ENCODE data around the gene RPS2.
"Not testable (repeated sequence)": the region's sequence is repeated elsewhere in the genome, so short reads cannot be mapped to it uniquely, and the experiment has no call there.

The RPS2 gene

GRCh38 chr16:1920727-1921171, 43.9 kb downstream of the RPS2 start:
- DNase-seq (ENCODE audit: low spot score), result peak; percentile 75

- DNase-seq (ENCODE audit: low spot score), result not testable (repeated sequence)
These were observed 44.5 kb downstream of the RPS2 start for GRCh38 chr16:1920122-1920521.

GRCh38 chr16:1919327-1919998, 45.2 kb downstream of the RPS2 start:
- no peak for DNase-seq (ENCODE audit: low spot score)

- DNase-seq (ENCODE audit: low spot score), result no peak
These were observed 46.0 kb downstream of the RPS2 start, which contains the start of gene HS3ST6 for GRCh38 chr16:1918351-1919326. TSS of gene HS3ST6 (minus strand) at chr16:1918415. CDS start at chr16:1918323, 92 bp downstream.

GRCh38 chr16:1917665-1918350, 46.8 kb downstream of the RPS2 start:
- DNase-seq (ENCODE audit: low spot score), result no peak

GRCh38 chr16:1917056-1917664, 47.5 kb downstream of the RPS2 start:
- DNase-seq (ENCODE audit: low spot score), result no peak

- DNase-seq (ENCODE audit: low spot score), result no peak
These were observed 48.0 kb downstream of the RPS2 start for GRCh38 chr16:1916640-1916990.

GRCh38 chr16:1915732-1916639, 48.6 kb downstream of the RPS2 start:
- no peak for DNase-seq (ENCODE audit: low spot score)

- DNase-seq (ENCODE audit: low spot score), result no peak
These were observed 49.6 kb downstream of the RPS2 start for GRCh38 chr16:1914988-1915387.

- no peak for DNase-seq (ENCODE audit: low spot score)
These were observed 50.5 kb downstream of the RPS2 start for GRCh38 chr16:1914084-1914608.

- DNase-seq (ENCODE audit: low spot score), result no peak
These were observed 51.1 kb downstream of the RPS2 start for GRCh38 chr16:1913327-1914083.

- no peak for DNase-seq (ENCODE audit: low spot score)
These were observed 52.4 kb downstream of the RPS2 start for GRCh38 chr16:1912215-1912543.

Small RNA genes within 50 kb of the gene (small RNA-seq; reads per million reads assigned to genes)
- 0 to 0.13 reads per million in 2 experiments for gene AC005363.2
- gene RN7SL219P, result 0 to 0.04 reads per million in 2 experiments
- 0 reads per million in 2 experiments for gene SNORA10
- gene SNORA64, result 0 reads per million in 2 experiments
